IMR-90 (cell line): ENCODE data around the gene FAM110A.
"Not testable (repeated sequence)": the region's sequence is repeated elsewhere in the genome, so short reads cannot be mapped to it uniquely, and the experiment has no call there.

ENCODE experiments used
- MAZ ChIP-seq: IDR thresholded peaks from 2 replicates; pipeline ENCODE4 v1.6.1; 2012; ENCODE audit warnings: low read depth, mild to moderate bottlenecking, low read length, improper control_type of control experiment, moderate library complexity, borderline replicate concordance
- TF ChIP-seq, protein P1 (sequence below): conservative IDR thresholded peaks from 2 replicates; pipeline ENCODE4 v1.5.1; 2012; ENCODE audit warnings: mild to moderate bottlenecking, low read depth, low read length, improper control_type of control experiment
- TF ChIP-seq, protein P2 (sequence below): fragments of 150-350 bp; IDR thresholded peaks from 2 replicates; pipeline ENCODE4 v1.6.1; 2016; ENCODE audit warnings: low read depth, mild to moderate bottlenecking, low read length, moderate library complexity, borderline replicate concordance

DNA sequence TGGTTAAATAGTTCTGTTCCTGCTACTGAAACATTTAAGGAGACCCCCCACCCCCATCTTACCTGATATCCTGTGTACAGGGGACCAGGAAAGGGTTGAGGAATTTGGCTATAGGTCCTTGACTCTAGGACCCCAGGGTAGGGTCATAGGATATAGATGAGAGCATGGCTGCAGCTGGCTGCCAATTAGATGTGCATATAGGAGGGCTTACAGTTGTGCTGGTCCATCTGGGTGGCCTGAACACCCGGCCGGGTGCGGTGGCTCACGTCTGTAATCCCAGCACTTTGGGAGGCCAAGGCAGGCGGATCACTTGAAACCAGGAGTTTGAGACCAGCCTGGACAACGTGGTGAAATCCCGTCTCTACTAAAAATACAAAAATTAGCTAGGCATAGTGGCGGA lies 15.2 kb downstream of the FAM110A start:
- TF ChIP-seq, protein P1, sequence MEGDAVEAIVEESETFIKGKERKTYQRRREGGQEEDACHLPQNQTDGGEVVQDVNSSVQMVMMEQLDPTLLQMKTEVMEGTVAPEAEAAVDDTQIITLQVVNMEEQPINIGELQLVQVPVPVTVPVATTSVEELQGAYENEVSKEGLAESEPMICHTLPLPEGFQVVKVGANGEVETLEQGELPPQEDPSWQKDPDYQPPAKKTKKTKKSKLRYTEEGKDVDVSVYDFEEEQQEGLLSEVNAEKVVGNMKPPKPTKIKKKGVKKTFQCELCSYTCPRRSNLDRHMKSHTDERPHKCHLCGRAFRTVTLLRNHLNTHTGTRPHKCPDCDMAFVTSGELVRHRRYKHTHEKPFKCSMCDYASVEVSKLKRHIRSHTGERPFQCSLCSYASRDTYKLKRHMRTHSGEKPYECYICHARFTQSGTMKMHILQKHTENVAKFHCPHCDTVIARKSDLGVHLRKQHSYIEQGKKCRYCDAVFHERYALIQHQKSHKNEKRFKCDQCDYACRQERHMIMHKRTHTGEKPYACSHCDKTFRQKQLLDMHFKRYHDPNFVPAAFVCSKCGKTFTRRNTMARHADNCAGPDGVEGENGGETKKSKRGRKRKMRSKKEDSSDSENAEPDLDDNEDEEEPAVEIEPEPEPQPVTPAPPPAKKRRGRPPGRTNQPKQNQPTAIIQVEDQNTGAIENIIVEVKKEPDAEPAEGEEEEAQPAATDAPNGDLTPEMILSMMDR = not testable (repeated sequence)
- TF ChIP-seq MAZ = not testable (repeated sequence)
- TF ChIP-seq, protein P2, sequence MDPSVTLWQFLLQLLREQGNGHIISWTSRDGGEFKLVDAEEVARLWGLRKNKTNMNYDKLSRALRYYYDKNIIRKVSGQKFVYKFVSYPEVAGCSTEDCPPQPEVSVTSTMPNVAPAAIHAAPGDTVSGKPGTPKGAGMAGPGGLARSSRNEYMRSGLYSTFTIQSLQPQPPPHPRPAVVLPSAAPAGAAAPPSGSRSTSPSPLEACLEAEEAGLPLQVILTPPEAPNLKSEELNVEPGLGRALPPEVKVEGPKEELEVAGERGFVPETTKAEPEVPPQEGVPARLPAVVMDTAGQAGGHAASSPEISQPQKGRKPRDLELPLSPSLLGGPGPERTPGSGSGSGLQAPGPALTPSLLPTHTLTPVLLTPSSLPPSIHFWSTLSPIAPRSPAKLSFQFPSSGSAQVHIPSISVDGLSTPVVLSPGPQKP = not testable (repeated sequence)
